GM15510 (cell line): ENCODE measurements around the gene EXOC6B.

Experiments used
- POLR2A ChIP-seq: IDR thresholded peaks from 3 replicates; pipeline ENCODE4 v1.6.1; 2011; ENCODE audit warnings: borderline replicate concordance; ENCODE audit not compliant: insufficient read length; ENCODE audit errors: extremely low read depth

EXOC6B gene

GRCh38 chr2:72554381-72554780 lies 271.5 kb downstream of the EXOC6B start:
- TF ChIP-seq POLR2A = no peak

GRCh38 chr2:72548081-72548764 lies 277.6 kb downstream of the EXOC6B start:
- TF ChIP-seq POLR2A = no peak

DNA sequence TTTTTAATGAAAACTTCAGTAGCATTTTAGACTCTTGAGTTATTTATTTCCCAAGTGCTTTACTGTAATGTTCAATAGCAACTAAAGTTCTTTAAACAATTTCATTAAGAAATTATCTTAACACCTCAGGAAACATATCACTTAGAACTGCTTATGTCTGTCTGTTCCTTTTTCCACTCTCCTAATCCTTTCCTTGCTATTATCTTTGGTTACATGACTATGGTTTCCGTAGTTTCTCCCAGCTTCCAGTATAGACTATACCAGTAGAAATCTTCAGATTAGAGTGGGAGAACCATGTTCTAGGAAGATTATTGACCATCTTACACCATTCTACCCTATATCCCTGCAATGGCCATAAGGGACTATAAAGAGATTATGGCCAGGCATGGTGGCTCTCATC lies 280.0 kb downstream of the EXOC6B start:
- TF ChIP-seq POLR2A = no peak

GRCh38 chr2:72544554-72544953 lies 281.3 kb downstream of the EXOC6B start:
- TF ChIP-seq POLR2A = no peak

GRCh38 chr2:72543497-72544216 lies 282.2 kb downstream of the EXOC6B start:
- no peak for TF ChIP-seq POLR2A

- TF ChIP-seq POLR2A = no peak
Observed at GRCh38 chr2:72539071-72539552, 286.7 kb downstream of the EXOC6B start.

- TF ChIP-seq POLR2A = no peak
Observed at GRCh38 chr2:72538486-72538885, 287.3 kb downstream of the EXOC6B start.

- TF ChIP-seq POLR2A = no peak
Observed at GRCh38 chr2:72533765-72534164, 292.1 kb downstream of the EXOC6B start.

GRCh38 chr2:72527424-72527823 lies 298.4 kb downstream of the EXOC6B start:
- TF ChIP-seq POLR2A = no peak

DNA sequence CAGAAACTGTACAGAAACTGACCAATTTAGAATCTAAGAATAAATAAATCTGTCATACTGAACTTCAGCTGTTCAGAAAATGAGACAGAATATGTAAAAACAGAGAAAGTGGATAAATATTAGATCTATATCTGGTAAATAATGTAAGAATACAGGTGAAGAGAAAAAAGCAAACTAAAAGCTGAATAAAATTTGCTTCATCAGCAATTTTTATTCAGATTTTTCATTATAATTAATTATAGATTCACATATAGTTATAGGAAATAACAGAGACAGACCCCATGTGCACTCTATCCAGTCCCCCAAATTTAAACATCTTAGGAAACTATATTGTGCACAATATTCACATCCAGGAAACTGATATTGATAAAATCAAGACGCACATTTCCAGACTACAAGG lies 299.2 kb downstream of the EXOC6B start:
- TF ChIP-seq POLR2A = no peak

DNA sequence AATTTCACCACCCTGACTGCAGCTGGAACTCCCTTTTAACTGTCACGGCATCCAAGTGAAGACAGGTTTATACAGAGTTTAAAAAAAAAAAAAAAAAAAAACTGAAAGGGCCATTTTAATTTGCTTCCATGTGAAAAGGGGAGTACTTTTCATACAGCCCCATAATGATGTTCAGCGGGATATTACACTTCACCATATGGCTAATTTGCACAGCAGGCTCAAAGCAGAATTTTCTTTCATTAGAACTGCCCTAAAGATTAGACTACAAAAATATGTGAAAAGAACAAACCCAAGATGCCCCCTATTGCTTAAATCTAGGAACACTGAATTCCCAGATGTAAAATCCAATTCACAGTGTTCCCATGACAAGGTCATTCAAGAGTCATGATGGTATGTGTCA lies 301.8 kb downstream of the EXOC6B start:
- no peak for TF ChIP-seq POLR2A

- no peak for TF ChIP-seq POLR2A
Observed at GRCh38 chr2:72515696-72516095, 310.1 kb downstream of the EXOC6B start.

- TF ChIP-seq POLR2A = no peak
Observed at GRCh38 chr2:72513011-72513410, 312.8 kb downstream of the EXOC6B start.

GRCh38 chr2:72512376-72512775 lies 313.5 kb downstream of the EXOC6B start:
- no peak for TF ChIP-seq POLR2A

- TF ChIP-seq POLR2A = no peak
Observed at GRCh38 chr2:72511906-72512305, 313.9 kb downstream of the EXOC6B start.

GRCh38 chr2:72497763-72498162 lies 328.1 kb downstream of the EXOC6B start:
- no peak for TF ChIP-seq POLR2A
